HG02588 (cell line): ENCODE results near the gene RASA4B.
A peak's percentile ranks its signal among the peaks of the same experiment; 100 is the strongest.
"Not testable (repeated sequence)": the region's sequence is repeated elsewhere in the genome, so short reads cannot be mapped to it uniquely, and the experiment has no call there.

Experiments
- ATAC-seq: cut with Tn5 transposase; IDR thresholded peaks from one replicate; pipeline ENCODE4 v1.9.1; 2021; ENCODE audit warnings: mild to moderate bottlenecking, moderate library complexity; ENCODE audit not compliant: unreplicated experiment

Gene RASA4B

DNA sequence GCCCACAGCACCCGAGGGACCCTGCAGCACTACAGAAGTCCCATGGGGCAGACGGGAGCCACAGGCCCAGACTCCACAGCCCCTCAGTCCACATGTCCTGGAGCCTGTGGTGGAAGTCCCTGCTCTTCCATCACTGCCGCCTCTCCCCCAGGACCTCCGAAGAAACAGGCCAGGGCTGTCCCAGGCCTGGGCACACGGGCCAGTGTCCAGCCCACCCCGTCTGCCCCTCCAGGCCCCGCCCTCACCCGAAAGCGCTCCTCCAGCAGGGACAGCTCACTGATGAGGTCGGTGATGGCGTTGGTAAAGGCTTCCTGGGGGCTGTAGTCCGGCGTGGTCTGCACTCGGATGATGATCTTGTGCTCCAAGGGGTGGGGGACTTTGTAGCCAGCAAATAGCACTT, 43.5 kb downstream of the RASA4B start:
- ATAC-seq = not testable (repeated sequence)

GRCh38 chr7:102473271-102473991, 44.1 kb downstream of the RASA4B start:
- ATAC-seq = no peak

GRCh38 chr7:102472126-102473041, 45.2 kb downstream of the RASA4B start:
- ATAC-seq = no peak

GRCh38 chr7:102471791-102472125, 45.8 kb downstream of the RASA4B start:
- no peak for ATAC-seq

- no peak for ATAC-seq
Observed at GRCh38 chr7:102469972-102470825, 47.4 kb downstream of the RASA4B start.

GRCh38 chr7:102469351-102469971, 48.1 kb downstream of the RASA4B start:
- ATAC-seq = no peak

- ATAC-seq = no peak
Observed at GRCh38 chr7:102468478-102469350, 48.9 kb downstream of the RASA4B start.

GRCh38 chr7:102467581-102468477, 49.7 kb downstream of the RASA4B start:
- ATAC-seq = no peak

- no peak for ATAC-seq
Observed at GRCh38 chr7:102466097-102466496, 51.5 kb downstream of the RASA4B start.

- peak; percentile 87 for ATAC-seq
Observed at GRCh38 chr7:102464577-102465280, 52.8 kb downstream of the RASA4B start, which contains the start of the genes ALKBH4 and LRWD1. Gene ALKBH4 (minus strand): TSS chr7:102464863. CDS start chr7:102464836, 27 bp downstream. Gene LRWD1 (plus strand): TSS chr7:102464984. CDS start chr7:102465081, 97 bp downstream.

DNA sequence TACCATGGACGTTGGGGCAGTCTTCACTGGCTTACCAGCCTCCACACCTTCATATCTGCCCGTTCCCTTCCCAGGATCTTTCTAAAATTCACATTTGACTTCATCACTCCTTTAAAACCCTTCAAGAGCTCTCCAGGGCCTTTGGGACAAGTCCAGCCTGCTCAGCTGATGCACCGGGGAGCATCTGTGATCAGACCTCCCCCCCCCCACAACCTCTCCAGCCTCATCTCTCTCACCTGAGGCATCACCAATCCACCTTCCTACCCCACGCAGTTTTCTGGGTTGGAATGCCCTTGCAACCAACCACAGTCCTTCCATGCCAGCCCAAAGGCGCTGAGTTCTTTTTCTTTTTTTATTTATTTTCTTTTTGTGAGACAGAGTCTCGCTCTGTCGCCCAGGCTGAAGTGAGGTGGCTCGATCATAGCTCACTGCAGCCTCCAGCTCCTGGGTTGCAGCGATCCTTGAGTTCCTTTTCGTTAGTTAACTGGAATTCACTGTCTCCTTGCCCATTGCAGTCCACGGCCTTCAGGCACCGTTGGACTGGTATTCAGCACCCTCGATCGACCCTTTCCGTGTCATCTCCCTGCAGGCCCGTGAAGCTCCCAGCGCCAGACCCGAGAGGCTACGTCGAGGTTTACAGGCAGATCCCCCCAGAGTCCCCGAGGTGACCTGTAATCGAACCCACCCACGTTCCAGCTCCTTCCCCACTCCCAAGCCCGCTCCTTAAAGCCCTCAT, 53.6 kb downstream of the RASA4B start:
- peak; percentile 2 for ATAC-seq

- no peak for ATAC-seq
Observed at GRCh38 chr7:102460467-102460866, 57.1 kb downstream of the RASA4B start.

- ATAC-seq = no peak
Observed at GRCh38 chr7:102459221-102459844, 58.2 kb downstream of the RASA4B start.

GRCh38 chr7:102457352-102457924, 60.1 kb downstream of the RASA4B start:
- ATAC-seq = no peak

GRCh38 chr7:102456327-102456726, 61.2 kb downstream of the RASA4B start:
- ATAC-seq = no peak

DNA sequence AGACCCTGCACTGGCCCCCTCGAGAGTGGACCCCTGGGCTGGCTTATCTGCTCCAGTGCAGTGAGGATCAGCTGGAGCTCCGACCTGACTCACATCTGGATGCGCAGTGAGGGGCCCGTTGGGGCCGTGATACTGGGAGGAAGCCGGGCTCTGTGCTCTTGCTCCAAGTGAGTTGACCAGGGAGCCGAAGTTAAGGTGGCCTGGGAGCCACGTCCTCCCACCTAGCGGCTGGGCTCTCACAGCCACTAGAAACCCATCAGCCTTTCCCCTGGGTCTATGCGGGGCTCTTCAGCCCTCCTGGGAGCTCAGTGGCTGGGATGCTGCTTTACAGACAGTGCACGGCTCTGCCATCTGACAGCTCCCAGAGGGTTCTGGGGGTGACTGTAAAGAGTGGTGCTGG, 62.0 kb downstream of the RASA4B start:
- no peak for ATAC-seq
